Occipital lobe (tissue), 2 donors: ENCODE measurements around the gene ZNF681. TPM values are rescaled to one million over a fixed set of nuclear protein-coding genes. Genes with fewer than 3 reads are reported as not detected.
"Not testable (repeated sequence)": the region's sequence is repeated elsewhere in the genome, so short reads cannot be mapped to it uniquely, and the experiment has no call there.

Experiments used
- DNase-seq: peaks from one replicate; lab custom pipeline; 2025; lab: John Stamatoyannopoulos, UW
- total RNA-seq: library from RNA; depleted of rRNA; stranded (reverse); fragments of >200 nt; gene quantifications from one replicate; pipeline ENCODE4 v1.2.3, GENCODE V29; 2014

The ZNF681 gene
- total RNA-seq, 1 donor from 2014 or later = 25.7 TPM

DNA sequence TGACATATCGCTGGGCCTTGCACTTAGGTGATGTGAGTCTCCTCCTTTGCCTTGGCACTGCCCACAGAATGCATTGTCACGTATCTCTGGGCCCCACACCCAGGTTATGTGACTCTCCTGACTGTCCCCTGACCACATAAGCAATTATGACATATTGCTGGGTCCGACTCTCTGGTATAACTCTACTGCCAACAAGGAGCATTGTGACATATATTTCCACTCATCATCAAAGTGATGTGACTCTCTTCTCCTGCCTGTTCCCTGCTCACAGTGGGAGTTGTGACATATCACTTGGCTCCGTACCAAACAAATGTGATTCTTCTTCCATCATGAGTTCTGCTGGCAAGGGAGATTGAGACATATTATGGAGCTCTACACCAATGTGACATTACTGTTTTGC, 15.4 kb upstream of the ZNF681 start:
- no peak for DNase-seq

DNA sequence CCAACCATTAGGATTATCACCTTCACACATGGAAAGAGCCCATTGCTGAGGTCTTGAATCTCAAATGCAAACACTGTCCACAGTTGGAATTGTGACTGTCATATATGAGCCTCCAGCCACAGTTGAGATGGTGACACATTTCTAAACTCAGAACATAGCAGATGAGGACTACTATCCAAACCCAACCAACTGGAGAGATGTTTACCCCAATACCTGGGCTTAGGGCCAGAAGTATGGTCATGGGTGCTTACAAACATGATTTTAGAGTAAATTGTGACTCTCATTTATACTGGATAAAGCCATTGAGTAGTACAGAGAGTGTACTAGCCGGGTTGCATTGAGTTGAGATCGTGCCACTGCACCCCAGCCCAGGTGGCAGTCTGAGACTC, 14.0 kb upstream of the ZNF681 start:
- no peak for DNase-seq

DNA sequence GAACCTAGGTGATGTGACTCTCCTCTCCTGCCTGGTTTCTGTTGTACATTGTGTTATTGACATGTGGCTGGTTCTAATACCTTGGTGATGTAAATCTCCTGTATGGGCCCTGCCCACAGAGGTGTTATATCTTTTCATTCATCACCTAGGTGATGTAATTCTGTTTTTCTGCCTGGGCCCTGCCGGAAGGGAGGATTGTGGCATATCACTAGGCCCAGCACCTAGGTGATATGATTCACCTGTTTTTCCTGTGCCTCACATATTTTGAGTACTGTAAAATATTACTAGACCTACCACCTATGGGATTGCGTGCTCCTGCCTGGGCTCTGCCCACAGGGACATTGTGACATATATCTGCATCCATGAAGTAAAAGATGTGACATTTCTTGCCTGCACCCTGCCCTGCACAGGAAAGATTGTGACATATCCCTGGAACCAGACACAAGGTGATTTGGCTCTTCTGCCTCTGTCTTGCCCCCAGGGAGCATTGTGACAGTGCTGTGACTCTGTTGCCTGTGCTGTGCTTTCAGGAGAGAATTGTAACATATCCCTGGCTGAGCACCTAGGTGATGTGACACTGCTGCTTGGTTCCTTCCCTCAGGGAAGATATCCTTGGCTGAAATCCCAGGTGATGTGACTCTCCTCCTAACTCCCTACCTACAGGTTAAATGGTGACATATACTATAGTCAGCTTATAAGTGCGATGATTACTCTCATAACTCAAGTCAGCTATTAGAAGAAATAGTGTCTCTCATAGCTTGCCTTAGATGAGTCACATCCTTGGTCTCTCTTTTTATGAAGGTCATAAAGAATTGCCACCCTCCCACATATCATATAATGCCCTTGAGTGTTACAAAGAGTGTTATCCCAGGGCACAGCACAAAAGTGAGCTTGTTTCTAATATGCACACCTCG, 13.3 kb upstream of the ZNF681 start:
- no peak for DNase-seq

DNA sequence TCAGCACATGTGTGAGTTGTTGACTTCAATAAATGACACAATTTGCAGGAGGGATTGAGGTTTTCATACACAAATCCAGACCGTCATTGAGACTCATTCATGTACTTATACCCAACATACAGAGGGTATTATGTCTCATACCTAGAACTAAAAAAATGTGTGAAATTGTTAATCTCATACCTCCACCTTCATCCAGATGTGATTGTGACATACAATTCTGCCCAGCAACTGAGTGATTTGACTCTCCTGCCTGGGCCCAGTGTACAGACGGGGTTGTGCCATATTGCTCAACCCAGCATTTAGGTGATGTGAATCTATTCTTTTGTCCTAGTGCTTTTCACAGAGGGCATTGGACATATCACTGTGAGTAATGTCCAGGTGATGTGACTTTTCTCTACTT, 12.6 kb upstream of the ZNF681 start:
- DNase-seq = no peak

DNA sequence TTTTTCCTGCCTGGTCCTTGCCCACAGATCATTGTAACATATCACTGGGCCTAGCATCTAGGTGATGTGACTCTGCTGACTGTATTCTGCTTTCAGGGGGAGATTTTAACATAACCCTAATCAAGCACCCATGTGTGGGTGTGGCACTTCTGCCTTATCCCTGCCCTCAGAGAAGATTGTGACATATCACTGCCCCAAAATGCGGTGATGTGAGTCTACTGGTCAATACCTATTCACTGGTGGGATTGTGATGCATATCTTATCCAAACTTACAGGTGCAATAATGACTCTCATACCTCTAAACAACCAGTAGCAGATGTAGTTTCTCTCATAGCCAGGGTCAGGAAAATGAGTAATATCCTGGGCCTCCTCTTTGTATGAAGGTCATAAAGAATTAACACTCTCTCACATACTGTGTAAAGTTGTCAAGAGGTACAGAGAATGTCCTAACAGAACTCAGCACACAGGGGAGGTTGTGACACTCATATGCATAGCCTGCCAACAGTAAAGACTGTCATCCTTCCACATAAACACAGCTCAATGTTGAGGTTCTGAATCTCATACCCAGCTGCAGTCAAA, 12.1 kb upstream of the ZNF681 start:
- DNase-seq = no peak

DNA sequence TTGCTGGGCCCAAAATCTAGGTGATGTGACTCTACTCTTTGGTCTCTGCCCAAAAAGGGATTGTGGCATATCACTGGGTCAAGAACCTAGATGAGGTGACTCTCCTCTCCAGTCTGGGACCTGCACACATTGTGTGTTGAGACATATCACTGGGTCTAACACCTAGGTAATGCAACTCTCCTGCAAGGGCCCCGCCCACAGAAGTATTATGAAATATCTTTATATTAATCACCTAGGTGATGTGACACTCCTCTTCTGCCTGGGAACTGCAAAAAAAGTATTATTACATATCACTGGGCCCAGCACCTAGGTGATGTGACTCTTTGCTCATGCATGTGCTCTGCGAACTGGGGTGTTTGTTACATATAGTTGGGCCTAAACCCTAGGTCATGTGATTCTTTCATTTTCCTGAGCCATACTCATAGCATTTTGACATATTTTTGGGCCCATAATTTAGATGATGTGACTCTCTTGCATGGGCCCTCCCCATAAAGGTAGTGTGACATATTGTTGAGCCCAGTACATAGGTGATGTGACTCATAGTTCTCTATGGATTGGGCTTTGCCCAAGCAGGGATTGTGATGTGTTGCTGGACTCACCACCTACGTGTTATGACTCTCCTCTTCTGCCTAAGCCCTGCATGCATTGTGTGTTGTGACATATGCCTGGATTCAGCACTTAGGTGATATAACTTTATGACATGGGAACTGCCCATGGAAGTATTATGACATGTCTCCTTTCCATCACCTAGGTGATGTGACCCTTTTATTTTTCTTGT, 11.2 kb upstream of the ZNF681 start:
- no peak for DNase-seq

DNA sequence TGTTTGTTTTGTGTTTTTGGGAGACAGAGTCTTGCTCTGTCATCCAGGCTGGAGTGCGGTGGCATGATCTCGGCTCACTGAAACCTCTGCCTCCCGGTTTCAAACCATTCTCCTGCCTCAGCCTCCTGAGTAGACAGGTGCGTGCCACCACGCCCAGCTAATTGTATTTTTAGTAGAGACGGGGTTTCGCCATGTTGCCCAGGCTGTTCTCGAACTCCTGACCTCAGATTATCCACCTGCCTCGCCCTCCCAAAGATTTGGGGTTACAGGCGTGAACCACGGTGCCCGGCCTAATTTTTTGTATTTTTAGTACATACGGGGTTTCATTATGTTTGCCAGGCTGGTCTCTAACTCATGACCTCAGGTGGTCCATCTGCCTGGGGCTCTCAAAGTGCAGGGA, 8.3 kb upstream of the ZNF681 start:
- DNase-seq = no peak

DNA sequence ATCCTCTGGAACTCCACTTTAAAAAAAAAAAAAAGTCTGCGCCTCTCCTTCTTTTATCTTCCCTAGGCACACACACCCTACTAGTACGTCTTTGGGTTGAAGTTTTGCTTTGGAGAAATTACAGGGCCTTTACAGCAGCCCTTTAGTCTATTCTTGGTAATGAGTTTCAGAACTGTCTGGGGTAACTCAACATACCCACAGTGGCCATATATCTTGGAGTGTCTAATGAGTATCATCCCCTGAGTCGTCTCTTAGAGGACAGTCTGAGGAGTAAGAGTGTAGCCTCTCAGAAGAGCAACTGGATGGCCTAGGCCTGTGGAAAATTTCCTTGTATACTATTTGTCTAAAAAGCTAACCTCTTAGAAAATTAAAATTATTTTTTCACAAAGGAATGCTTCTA, 6.1 kb upstream of the ZNF681 start:
- no peak for DNase-seq

DNA sequence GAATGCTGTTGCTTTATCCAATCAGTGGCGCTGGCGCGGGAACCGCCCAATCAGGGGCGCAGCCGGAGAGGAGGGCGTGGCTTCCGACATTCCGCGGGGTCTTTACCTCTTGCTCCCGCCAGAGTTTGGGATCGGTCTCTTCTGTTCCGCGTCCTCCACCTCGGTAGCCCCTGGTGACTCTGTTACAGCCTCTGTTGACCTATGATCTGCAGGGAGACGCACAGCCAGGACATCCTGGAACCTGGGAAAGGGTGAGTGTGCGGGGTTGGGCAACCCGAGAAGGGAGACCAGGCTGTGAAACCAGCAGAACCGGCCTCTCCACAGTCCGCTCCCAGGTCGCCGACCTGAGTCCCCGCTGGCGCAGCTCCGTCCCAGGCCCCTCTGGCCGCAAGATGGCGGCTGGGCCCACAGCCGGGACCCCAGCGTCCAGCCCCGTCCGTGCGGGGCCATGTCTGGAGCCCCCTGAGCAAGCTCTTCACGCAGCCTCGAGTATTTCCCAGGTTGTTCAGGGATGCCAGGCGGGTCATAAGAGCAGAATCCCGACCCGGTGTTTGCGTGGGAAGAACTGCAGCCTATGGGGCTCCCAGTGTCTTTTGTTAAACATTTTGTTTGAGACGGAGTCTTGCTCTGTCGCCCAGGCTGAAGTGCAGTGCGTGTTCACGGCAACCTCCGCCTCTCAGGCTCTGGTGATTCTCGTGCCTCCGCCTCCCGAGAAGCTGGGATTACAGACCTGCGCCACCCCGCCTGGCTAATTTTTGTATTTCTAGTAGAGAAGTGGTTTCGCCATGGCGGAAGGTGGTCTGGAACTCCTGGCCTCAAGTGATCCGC, 4.4 kb upstream of the ZNF681 start:
- DNase-seq = peak; percentile 21

DNA sequence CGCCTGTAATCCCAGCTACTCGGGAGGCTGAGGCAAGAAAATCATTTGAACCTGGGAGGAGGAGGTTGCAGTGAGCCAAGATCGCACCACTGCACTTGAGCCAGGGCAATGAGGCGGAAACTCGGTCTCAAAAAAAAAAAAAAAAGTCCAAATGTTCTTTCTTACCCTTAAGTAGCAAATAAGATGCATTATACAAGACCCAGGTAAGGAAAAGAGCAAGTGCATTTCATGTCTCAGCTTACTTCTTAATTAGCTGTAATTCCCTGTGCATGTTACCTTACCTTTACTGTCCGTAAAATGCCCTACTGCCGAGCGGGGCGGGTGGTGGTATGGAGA, 3.8 kb upstream of the ZNF681 start:
- no peak for DNase-seq

DNA sequence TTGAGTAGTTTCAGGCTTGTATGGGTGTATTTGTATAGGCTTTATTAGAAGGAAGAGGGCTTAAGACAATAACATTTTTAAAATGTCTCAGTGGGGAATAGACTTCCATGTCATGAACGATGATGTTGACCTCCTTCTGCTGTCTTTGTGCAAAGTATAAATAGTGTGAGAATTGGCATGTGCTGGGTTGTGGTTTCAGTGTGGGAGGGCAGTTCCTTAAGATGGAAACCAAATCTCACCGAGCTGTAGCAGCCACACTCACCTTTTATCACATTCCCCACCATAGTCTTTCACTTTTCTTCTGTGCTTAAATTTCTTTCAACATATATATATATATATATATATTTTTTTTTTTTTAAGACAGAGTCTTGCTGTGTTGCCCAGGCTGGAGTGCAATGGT, 1.6 kb upstream of the ZNF681 start:
- not testable (repeated sequence) for DNase-seq

DNA sequence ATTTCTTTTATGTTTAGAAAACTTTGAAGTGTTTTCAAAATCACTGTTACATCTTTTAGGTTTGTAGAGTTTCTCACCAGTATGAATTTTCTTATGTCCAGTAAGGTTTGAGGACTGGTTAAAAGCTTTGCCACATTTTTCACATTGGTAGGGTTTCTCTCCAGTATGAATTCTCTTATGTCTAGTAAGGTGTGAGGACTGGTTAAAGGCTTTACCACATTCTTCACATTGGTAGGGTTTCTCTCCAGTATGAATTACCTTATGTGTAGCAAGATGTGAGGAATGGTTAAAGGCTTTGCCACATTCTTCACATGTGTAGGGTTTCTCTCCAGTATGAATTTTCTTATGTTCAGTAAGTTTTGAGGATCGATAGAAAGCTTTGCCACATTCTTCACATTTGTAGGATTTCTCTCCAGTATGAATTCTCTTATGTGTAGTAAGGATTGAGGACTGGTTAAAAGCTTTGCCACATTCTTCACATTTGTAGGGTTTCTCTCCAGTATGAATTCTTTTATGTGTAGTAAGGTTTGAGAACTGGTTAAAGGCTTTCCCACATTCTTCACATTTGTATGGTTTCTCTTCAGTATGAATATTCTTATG, 15.0 kb downstream of the ZNF681 start:
- DNase-seq = not testable (repeated sequence)

DNA sequence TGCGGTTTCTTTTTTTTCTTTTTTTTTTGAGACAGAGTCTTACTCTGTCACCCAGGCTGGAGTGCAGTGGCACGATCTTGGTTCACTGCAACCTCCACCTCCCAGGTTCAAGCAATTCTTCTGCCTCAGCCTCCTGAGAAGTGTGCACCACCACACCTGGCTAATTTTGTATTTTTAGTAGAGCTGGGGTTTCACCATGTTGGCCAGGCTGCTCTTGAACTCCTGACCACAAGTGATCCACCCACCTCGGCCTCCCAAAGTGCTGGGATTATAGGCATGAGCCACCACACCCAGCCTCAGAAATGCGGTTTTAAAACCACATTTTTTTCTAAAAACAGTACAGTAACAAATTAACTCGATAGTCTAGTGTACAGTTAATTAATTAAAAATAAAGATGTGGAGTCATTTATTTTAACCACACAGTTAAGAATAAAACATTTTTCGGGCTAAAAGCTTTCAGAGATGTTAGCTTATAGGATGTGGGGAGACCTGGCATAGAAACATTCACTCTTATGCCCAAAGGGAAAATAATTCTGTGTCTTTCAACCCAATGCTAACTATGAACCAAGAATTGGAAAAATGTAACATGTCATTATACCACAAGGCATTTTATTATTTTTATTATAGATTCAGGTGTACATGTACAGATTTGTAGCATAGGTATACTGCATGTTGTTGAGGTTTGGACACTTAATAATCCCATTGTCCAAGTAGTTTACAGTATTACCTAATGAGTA, 27.8 kb downstream of the ZNF681 start:
- DNase-seq = not testable (repeated sequence)

DNA sequence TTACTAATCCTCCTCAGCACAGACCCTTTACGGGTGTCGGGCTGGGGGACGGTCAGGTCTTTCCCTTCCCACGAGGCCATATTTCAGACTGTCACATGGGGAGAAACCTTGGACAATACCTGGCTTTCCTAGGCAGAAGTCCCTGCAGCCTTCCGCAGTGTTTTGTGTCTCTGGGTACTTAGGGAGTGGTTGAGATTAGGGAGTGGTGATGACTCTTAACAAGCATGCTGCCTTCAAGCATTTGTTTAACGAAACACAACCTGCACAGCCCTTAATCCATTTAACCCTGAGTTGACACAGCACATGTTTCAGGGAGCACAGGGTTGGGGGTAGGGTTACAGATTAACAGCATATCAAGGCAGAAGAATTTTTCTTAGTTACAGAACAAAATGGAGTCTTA, 34.5 kb downstream of the ZNF681 start:
- not testable (repeated sequence) for DNase-seq

DNA sequence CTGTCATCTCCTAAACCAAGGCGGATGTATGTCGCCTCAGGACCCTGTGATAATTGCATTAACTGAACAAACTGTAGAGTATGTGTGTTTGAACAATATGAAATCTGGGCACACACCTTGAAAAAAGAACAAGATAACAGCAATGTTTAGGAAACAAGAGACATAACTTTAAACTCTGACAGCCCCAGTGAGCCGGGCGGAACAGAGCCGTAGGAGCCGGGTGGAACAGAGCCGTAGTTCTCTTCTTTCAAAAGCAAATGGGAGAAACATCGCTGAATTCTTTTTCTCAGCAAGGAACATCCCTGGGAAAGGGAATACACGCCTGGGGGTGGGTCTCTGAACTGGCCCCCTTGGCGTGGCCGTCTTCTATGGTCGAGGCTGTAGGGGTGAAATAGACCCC, 39.9 kb downstream of the ZNF681 start:
- DNase-seq = no peak

DNA sequence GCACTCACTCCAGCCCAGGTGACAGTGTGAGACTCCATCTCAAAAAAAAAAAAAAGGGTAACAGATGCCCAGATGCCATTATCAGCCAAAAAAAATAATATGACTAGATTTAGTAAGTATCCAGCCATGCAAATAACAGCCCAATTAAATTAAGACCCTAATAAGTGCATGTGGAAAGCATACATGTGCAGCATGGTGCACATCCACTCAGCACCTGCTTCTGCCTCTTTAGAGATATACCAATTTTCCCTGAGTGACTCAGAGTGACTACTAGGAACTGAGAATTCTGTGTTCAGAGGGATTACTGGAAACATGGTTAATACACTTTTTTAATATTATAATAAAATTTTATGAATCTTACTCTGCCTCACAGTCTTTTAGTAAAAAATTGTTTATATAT, 41.9 kb downstream of the ZNF681 start:
- DNase-seq = no peak

DNA sequence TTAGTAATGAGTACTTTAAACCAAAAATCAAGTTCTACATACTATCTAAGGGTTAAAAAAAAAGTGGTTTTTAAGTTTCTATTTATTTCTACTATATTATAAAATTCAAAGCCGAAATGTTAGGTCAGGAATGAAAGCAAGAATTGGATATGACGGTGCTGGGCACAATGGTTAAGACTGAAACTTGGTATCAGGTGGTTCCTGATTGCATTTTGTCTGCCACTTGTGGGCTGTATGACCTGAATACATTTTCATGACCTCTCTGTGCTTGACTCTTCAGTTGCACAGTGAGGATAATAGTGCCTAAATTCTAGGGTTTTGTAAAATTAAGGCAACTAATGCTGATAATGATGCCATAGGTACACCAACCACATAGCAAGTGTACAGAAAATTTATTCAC, 49.3 kb downstream of the ZNF681 start:
- DNase-seq = no peak

DNA sequence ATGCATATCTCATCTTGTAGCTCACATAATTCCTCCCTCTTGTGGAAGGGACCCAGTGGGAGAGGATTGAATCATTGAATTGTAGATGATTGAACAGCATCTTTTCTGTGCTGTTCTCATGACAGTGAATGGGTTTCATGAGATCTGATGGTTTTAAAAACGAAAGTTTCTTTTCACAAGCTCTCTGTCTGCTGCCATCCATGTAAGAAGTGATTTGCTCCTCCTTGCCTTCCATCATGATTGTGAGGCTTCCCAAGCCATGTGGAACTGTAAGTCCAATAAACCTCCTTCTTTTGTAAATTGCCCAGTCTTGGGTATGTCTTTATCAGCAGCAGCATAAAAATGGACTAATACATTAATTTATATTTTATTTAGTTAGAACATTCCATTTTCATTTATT, 52.0 kb downstream of the ZNF681 start:
- no peak for DNase-seq

DNA sequence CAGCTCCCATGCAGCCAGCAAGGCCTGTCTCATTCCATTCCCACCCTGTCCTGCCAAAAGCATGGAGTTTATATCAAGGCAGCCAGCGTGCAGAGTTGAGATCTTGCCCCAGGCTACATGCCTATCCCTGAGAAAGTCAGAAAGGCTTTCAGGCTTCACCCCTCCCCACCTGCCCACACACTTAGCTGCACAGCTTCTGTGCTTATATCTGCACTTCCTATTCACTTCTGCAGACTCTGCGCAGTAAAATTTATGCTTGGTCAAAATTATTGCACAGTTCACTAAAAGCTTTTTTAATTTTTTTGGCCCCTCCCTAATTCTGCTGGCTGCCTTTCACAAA, 59.2 kb downstream of the ZNF681 start:
- no peak for DNase-seq

DNA sequence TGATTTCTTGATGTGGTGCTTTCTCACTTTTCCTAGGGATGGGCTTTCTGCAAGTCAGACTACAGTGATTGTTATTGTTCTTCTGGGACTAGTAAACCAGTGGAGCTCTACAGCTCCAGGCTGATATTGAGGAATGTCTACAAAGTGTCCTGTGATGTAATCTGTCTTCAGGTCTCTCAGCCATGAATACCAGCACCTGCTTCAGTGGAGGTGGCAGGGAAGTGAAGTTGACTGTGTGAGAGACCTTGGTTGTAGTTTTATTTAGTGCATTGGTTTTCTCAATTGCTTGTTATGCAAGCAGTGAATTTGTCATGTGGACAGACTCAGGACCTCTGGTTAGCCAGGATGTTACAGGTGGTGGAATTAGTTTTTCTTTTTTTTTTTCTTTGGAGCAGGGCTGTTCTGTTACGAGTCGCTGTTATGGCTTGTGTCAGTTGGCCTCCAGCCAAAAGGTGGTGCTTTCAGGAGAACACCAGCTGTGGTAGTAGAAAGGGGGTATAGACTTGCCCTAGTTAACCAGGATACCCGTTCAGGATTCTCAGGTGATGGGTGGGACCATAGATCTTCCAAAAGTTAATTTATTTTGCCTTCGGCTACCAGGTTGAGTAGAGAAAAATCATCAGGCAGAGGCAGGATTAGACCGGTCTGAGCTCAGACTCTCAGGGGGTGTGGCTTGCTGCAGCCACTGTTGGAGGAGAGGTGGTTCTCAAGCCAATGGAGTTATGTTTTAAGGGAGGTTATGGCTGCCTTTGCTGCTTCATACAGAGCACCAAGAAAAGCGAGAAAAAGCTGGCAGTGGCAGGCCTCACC, 59.8 kb downstream of the ZNF681 start:
- no peak for DNase-seq
